Large intestine (tissue), 3 donors: ENCODE results near the gene SH2D3A. TPM values are rescaled to one million over a fixed set of nuclear protein-coding genes. Genes with fewer than 3 reads are reported as not detected.
"Not testable (repeated sequence)": the region's sequence is repeated elsewhere in the genome, so short reads cannot be mapped to it uniquely, and the experiment has no call there.

ENCODE experiments used
- DNase-seq, 2 donors: peaks; one replicate each; pipeline versions ENCODE4 v3.0.0 to v3.0.0-alpha.2; 2013
- H3K27ac ChIP-seq: one replicate; pipeline ENCODE4 v1.5.1; 2013; ENCODE audit warnings: low read length
- H3K27me3 ChIP-seq: 2 replicates; pipeline ENCODE4 v1.6.1; 2013; ENCODE audit warnings: low read length; ENCODE audit not compliant: control insufficient read depth, insufficient read depth
- H3K36me3 ChIP-seq: 2 replicates; pipeline ENCODE4 v1.6.1; 2013; ENCODE audit warnings: low read length; ENCODE audit not compliant: control insufficient read depth, insufficient read depth
- H3K4me1 ChIP-seq: one replicate; pipeline ENCODE4 v1.6.1; 2013; ENCODE audit warnings: low read length; ENCODE audit not compliant: control insufficient read depth, insufficient read depth
- H3K4me3 ChIP-seq: one replicate; pipeline ENCODE4 v1.5.1; 2013; ENCODE audit warnings: low read length
- H3K9me3 ChIP-seq: one replicate; pipeline ENCODE4 v1.6.1; 2013; ENCODE audit warnings: mild to moderate bottlenecking, low read depth, low read length, moderate library complexity; ENCODE audit not compliant: control insufficient read depth
- WGBS: methylation state at CpG from one replicate; pipeline ENCODE4 v1.1.5; 2013; ENCODE audit warnings: low lambda C conversion rate; ENCODE audit not compliant: insufficient coverage; 5-methylcytosine and 5-hydroxymethylcytosine counted together
- polyA plus RNA-seq: library from polyadenylated mRNA; unstranded; fragments of 120-200 nt; gene quantifications from one replicate; pipeline ENCODE4 v1.2.1, GENCODE V29; 2013

The SH2D3A gene
- polyA plus RNA-seq, 1 donor, result 26.3 TPM

- Histone ChIP-seq H3K27ac (no peak overlapping the region), H3K9me3 (no peaks in the 10 kb centered on the region), H3K36me3 (no peaks in the 10 kb centered on the region), H3K4me1 (peaks cover 1% of the 10 kb centered on the region), H3K27me3 (no peaks in the 10 kb centered on the region), H3K4me3 (peak overlapping the region; percentile 28)
- WGBS, result no CpG with 5 or more reads among the region's 14 CpGs
- DNase-seq, result no peak
Measured at GRCh38 chr19:6772866-6773322, 5.7 kb upstream of the SH2D3A start.

- H3K27ac ChIP-seq, result no peak within 1 kb of the TSS
- peaks cover 5% of the 10 kb centered on the region for H3K4me1 ChIP-seq
- no peak for DNase-seq
- no peaks in the 10 kb centered on the region for H3K36me3 ChIP-seq
- no peaks in the 10 kb centered on the region for H3K27me3 ChIP-seq
- no peaks in the 10 kb centered on the region for H3K9me3 ChIP-seq
- peak within 1 kb of the TSS; percentile 28 for H3K4me3 ChIP-seq
- WGBS, result no CpG with 5 or more reads among the region's 25 CpGs
Measured at GRCh38 chr19:6772028-6772865, 5.0 kb upstream of the SH2D3A start, which contains the start of gene VAV1. Gene VAV1 (plus strand): TSS chr19:6772708. CDS start chr19:6772808, 100 bp downstream.

- H3K27ac ChIP-seq, H3K4me3 ChIP-seq, H3K36me3 ChIP-seq, H3K27me3 ChIP-seq, H3K4me1 ChIP-seq, DNase-seq, H3K9me3 ChIP-seq: not testable (repeated sequence)
- 93% methylated on average over 3 of the region's 7 CpGs for WGBS
Measured at GRCh38 chr19:6771648-6772027, 4.4 kb upstream of the SH2D3A start.

GRCh38 chr19:6769006-6769619, 1.9 kb upstream of the SH2D3A start:
- peaks cover 21% of the 10 kb centered on the region for H3K4me1 ChIP-seq
- no peaks in the 10 kb centered on the region for H3K9me3 ChIP-seq
- no peak overlapping the region for H3K27ac ChIP-seq
- no peak for DNase-seq
- no CpG with 5 or more reads among the region's 11 CpGs for WGBS
- H3K27me3 ChIP-seq, result no peaks in the 10 kb centered on the region
- H3K36me3 ChIP-seq, result no peaks in the 10 kb centered on the region
- H3K4me3 ChIP-seq, result no peak overlapping the region

- no peaks in the 10 kb centered on the region for H3K27me3 ChIP-seq
- no peak overlapping the region for H3K27ac ChIP-seq
- WGBS, result 90% methylated on average over 2 of the region's 8 CpGs
- H3K4me1 ChIP-seq, result peaks cover 21% of the 10 kb centered on the region
- peaks cover 3% of the 10 kb centered on the region for H3K36me3 ChIP-seq
- peak overlapping the region; percentile 25 for H3K4me3 ChIP-seq
- H3K9me3 ChIP-seq, result no peaks in the 10 kb centered on the region
- DNase-seq, result no peak
Measured at GRCh38 chr19:6768236-6768785, 1.1 kb upstream of the SH2D3A start.

GRCh38 chr19:6767081-6767356, 216 bp downstream of the SH2D3A start:
- no CpG with 5 or more reads among the region's 15 CpGs for WGBS

GRCh38 chr19:6766357-6767080, 716 bp downstream of the SH2D3A start:
- WGBS, result no CpG with 5 or more reads among the region's 16 CpGs
- no peaks in the 10 kb centered on the region for H3K27me3 ChIP-seq
- no peak for DNase-seq
- H3K4me3 ChIP-seq, result peak overlapping the region; percentile 85
- peaks cover 21% of the 10 kb centered on the region for H3K4me1 ChIP-seq
- H3K36me3 ChIP-seq, result peaks cover 8% of the 10 kb centered on the region
- H3K27ac ChIP-seq, result peak overlapping the region; percentile 98
- H3K9me3 ChIP-seq, result no peaks in the 10 kb centered on the region

More at GRCh38 chr19:6767081-6767356, 216 bp downstream of the SH2D3A start:
- Histone ChIP-seq H3K4me1 (peaks cover 21% of the 10 kb centered on the region), H3K27ac (peak overlapping the region; percentile 98), H3K27me3 (no peaks in the 10 kb centered on the region), H3K36me3 (peaks cover 6% of the 10 kb centered on the region), H3K4me3 (peak overlapping the region; percentile 85), H3K9me3 (no peaks in the 10 kb centered on the region)
- peak in 1 of 2 donors; percentile 86 for DNase-seq

- peak; percentile 97 to 99 for DNase-seq
- WGBS, result no CpG with 5 or more reads among the region's 8 CpGs
- peak overlapping the region; percentile 85 for H3K4me3 ChIP-seq
Measured at GRCh38 chr19:6765738-6766356, 1.4 kb downstream of the SH2D3A start.

GRCh38 chr19:6762253-6762797, 4.9 kb downstream of the SH2D3A start:
- peaks cover 31% of the 10 kb centered on the region for H3K36me3 ChIP-seq
- H3K27ac ChIP-seq, DNase-seq, H3K4me3 ChIP-seq, H3K27me3 ChIP-seq, H3K9me3 ChIP-seq: not testable (repeated sequence)
- peaks cover 16% of the 10 kb centered on the region for H3K4me1 ChIP-seq
- WGBS, result no CpG with 5 or more reads among the region's 8 CpGs

More at GRCh38 chr19:6765738-6766356, 1.4 kb downstream of the SH2D3A start:
- Histone ChIP-seq H3K9me3 (no peaks in the 10 kb centered on the region), H3K27me3 (no peaks in the 10 kb centered on the region), H3K36me3 (peaks cover 13% of the 10 kb centered on the region), H3K4me1 (peaks cover 21% of the 10 kb centered on the region), H3K27ac (peak overlapping the region; percentile 98)
